SK-N-SH (cell line): ENCODE data around the gene GNB2. TPM values are rescaled to one million over a fixed set of nuclear protein-coding genes. Genes with fewer than 3 reads are reported as not detected.

Experiments used
- CTCF ChIA-PET: fragments of 300-600, 350-600 bp; formaldehyde crosslinking; extraction: SDS; loops from one replicate; lab custom pipeline; 2021; lab: Yijun Ruan, JAX
- POLR2A ChIA-PET: fragments of 350-600 bp; sonication (Branson Sonifier 250); formaldehyde crosslinking; extraction: SDS; loops from one replicate; lab custom pipeline; 2020; ENCODE audit warnings: antibody characterized with exemption, inconsistent platforms; lab: Yijun Ruan, JAX
- DNase-seq: peaks from one replicate; pipeline ENCODE4 v3.0.0; 2012
- H2AFZ ChIP-seq: fragments of 200-600 bp; sonication (generic); 2 replicates; pipeline ENCODE4 v1.8.1; 2016; ENCODE audit warnings: antibody characterized with exemption, mild to moderate bottlenecking, low read depth
- H3F3A ChIP-seq: fragments of 200-600 bp; sonication (generic); replicated peaks from 2 replicates; pipeline ENCODE3; 2016; ENCODE audit warnings: antibody characterized with exemption, mild to moderate bottlenecking; ENCODE audit not compliant: insufficient read depth
- H3K27ac ChIP-seq, 2 experiments: fragments of 200-500 bp in 1 of 2; fragments of 200-600 bp in 1 of 2; sonication (Bioruptor generic) in 1 of 2; sonication (generic), shearing (Covaris generic) in 1 of 2; 2 replicates each; pipeline versions ENCODE4 v1.5.1 to v1.6.1; 2014 to 2016; ENCODE audit warnings: low read depth in 2 of 2, inconsistent platforms in 1 of 2, low read length in 1 of 2, mild to moderate bottlenecking in 1 of 2, mixed read lengths in 1 of 2
- H3K27me3 ChIP-seq: fragments of 200-600 bp; sonication (generic), shearing (Covaris generic); 2 replicates; pipeline ENCODE4 v1.6.1; 2016; ENCODE audit warnings: mixed run types; ENCODE audit not compliant: insufficient read depth
- H3K36me3 ChIP-seq, 2 experiments: fragments of 200-500 bp in 1 of 2; fragments of 200-600 bp in 1 of 2; sonication (Bioruptor generic) in 1 of 2; sonication (generic) in 1 of 2; replicated peaks in 1 of 2; 2 replicates each; pipeline versions ENCODE3 to v1.5.1; 2014 to 2016; ENCODE audit warnings: low read length in 1 of 2, mild to moderate bottlenecking in 1 of 2; ENCODE audit not compliant: insufficient read depth in 2 of 2, control insufficient read depth in 1 of 2
- H3K4me1 ChIP-seq, 2 experiments: fragments of 200-500 bp in 1 of 2; fragments of 200-600 bp in 1 of 2; sonication (Bioruptor generic) in 1 of 2; sonication (generic), shearing (Covaris generic) in 1 of 2; 2 replicates each; pipeline versions ENCODE4 v1.5.1 to v1.6.1; 2014 to 2016; ENCODE audit warnings: low read depth in 1 of 2, low read length in 1 of 2, mixed run types in 1 of 2; ENCODE audit not compliant: insufficient read depth in 2 of 2, control insufficient read depth in 1 of 2
- H3K4me2 ChIP-seq: fragments of 200-600 bp; sonication (generic), shearing (Covaris generic); 2 replicates; pipeline ENCODE4 v1.6.1; 2017; ENCODE audit warnings: mixed run types
- H3K4me3 ChIP-seq, 2 experiments: fragments of 200-500 bp in 1 of 2; fragments of 200-600 bp in 1 of 2; sonication (Bioruptor generic) in 1 of 2; sonication (generic), shearing (Covaris generic) in 1 of 2; 2 replicates each; pipeline versions ENCODE4 v1.5.1 to v1.8.1; 2014 to 2016; ENCODE audit warnings: low read depth in 2 of 2, inconsistent platforms in 1 of 2, low read length in 1 of 2, mild to moderate bottlenecking in 1 of 2, mixed read lengths in 1 of 2, moderate library complexity in 1 of 2
- H3K79me2 ChIP-seq: fragments of 200-600 bp; sonication (generic); 2 replicates; pipeline ENCODE4 v1.8.1; 2017; ENCODE audit warnings: mild to moderate bottlenecking; ENCODE audit not compliant: insufficient read depth
- H3K9ac ChIP-seq: fragments of 200-600 bp; sonication (generic); 2 replicates; pipeline ENCODE4 v1.6.1; 2017; ENCODE audit warnings: mixed run types
- H3K9me2 ChIP-seq: fragments of 200-600 bp; sonication (generic); 2 replicates; pipeline ENCODE4 v1.6.1; 2017; ENCODE audit warnings: mixed run types
- H3K9me3 ChIP-seq: fragments of 200-600 bp; sonication (generic); 2 replicates; pipeline ENCODE4 v1.6.1; 2017; ENCODE audit warnings: mixed run types, mild to moderate bottlenecking, moderate library complexity
- H4K20me1 ChIP-seq: fragments of 200-600 bp; sonication (generic); 2 replicates; pipeline ENCODE4 v1.6.1; 2017; ENCODE audit warnings: mild to moderate bottlenecking, mixed run types; ENCODE audit not compliant: insufficient read depth
- CHD2 ChIP-seq: fragments of 150-350 bp; IDR thresholded peaks from 2 replicates; pipeline ENCODE4 v1.6.1; 2018; ENCODE audit warnings: low read length; ENCODE audit not compliant: partially characterized antibody
- ELF1 ChIP-seq: IDR thresholded peaks from 2 replicates; pipeline ENCODE4 v1.4.0; 2012
- FOSL2 ChIP-seq: IDR thresholded peaks from 2 replicates; pipeline ENCODE4 v1.4.0; 2012; ENCODE audit warnings: low read depth, mild to moderate bottlenecking, moderate library complexity, borderline replicate concordance
- FOXJ3 ChIP-seq: sonication (generic); formaldehyde crosslinking; IDR thresholded peaks from 2 replicates; pipeline ENCODE4 v1.5.1; 2020; ENCODE audit warnings: mild to moderate bottlenecking, missing genetic modification reagents
- FOXM1 ChIP-seq: IDR thresholded peaks from 2 replicates; pipeline ENCODE4 v1.4.0; 2012; ENCODE audit warnings: low read depth, mild to moderate bottlenecking
- GABPA ChIP-seq: IDR thresholded peaks from 2 replicates; pipeline ENCODE4 v1.4.0; 2012; ENCODE audit warnings: low read depth, mild to moderate bottlenecking
- GATA2 ChIP-seq: sonication (generic); formaldehyde crosslinking; IDR thresholded peaks from 2 replicates; pipeline ENCODE4 v1.5.0; 2020; ENCODE audit warnings: mild to moderate bottlenecking, missing genetic modification reagents
- JUND ChIP-seq: IDR thresholded peaks from 2 replicates; pipeline ENCODE4 v1.4.0; 2012
- MAX ChIP-seq: IDR thresholded peaks from 2 replicates; pipeline ENCODE4 v1.4.0; 2012; ENCODE audit warnings: low read depth
- MXI1 ChIP-seq: IDR thresholded peaks from 2 replicates; pipeline ENCODE4 v1.6.1; 2012; ENCODE audit warnings: mild to moderate bottlenecking, low read depth, low read length, improper control_type of control experiment
- NRF1 ChIP-seq: IDR thresholded peaks from 2 replicates; pipeline ENCODE4 v1.6.1; 2012; ENCODE audit warnings: low read depth, mild to moderate bottlenecking, low read length
- RAD21 ChIP-seq: IDR thresholded peaks from 2 replicates; pipeline ENCODE4 v1.6.1; 2012; ENCODE audit warnings: mild to moderate bottlenecking, low read length
- RCOR1 ChIP-seq: fragments of 150-350 bp; IDR thresholded peaks from 2 replicates; pipeline ENCODE4 v1.6.1; 2017; ENCODE audit warnings: antibody characterized with exemption, low read length
- RFX5 ChIP-seq: IDR thresholded peaks from 2 replicates; pipeline ENCODE4 v1.6.1; 2012; ENCODE audit warnings: mild to moderate bottlenecking, improper control_type of control experiment, low read length
- SMC3 ChIP-seq: IDR thresholded peaks from 2 replicates; pipeline ENCODE4 v1.6.1; 2012; ENCODE audit warnings: low read depth, low read length, improper control_type of control experiment
- TAF1 ChIP-seq: IDR thresholded peaks from 2 replicates; pipeline ENCODE4 v1.6.1; 2012; ENCODE audit warnings: low read depth, mild to moderate bottlenecking, low read length, moderate library complexity, borderline replicate concordance
- TCF12 ChIP-seq: IDR thresholded peaks from 2 replicates; pipeline ENCODE4 v1.4.0; 2012
- TEAD4 ChIP-seq: IDR thresholded peaks from 2 replicates; pipeline ENCODE4 v1.4.0; 2012; ENCODE audit warnings: mild to moderate bottlenecking, borderline replicate concordance; ENCODE audit not compliant: insufficient read depth
- YY1 ChIP-seq: IDR thresholded peaks from 2 replicates; pipeline ENCODE4 v1.4.0; 2012; ENCODE audit warnings: low read depth, mild to moderate bottlenecking
- WGBS: methylation state at CpG from one replicate; pipeline ENCODE4 v1.1.6; 2017; ENCODE audit warnings: low lambda C conversion rate; 5-methylcytosine and 5-hydroxymethylcytosine counted together
- polyA plus RNA-seq, 3 experiments: library from polyadenylated mRNA; depleted of rRNA; stranded (reverse); fragments of >200 nt; gene quantifications; 2 replicates each; pipeline ENCODE4 v1.2.3, GENCODE V29; 2012
- TF ChIP-seq, protein P1 (sequence below): fragments of 150-350 bp; IDR thresholded peaks from 2 replicates; pipeline ENCODE4 v1.6.1; 2017; ENCODE audit warnings: antibody characterized with exemption, low read length, low read depth, borderline replicate concordance

Gene GNB2
- polyA plus RNA-seq, 1 of the 3 experiments (the other 2 are of a cell fraction): 398 TPM

- POLR2A ChIA-PET: interaction anchor here (0.7 to 1.9 kb wide), 7 partner anchors 9 to 105 kb away, joined by 3 to 9 read pairs (median 4); partner anchors contain the start of genes MOSPD3 and PCOLCE
- 93% methylated on average over 18 of the region's 28 CpGs for WGBS
- Histone ChIP-seq H3K9ac (no peak overlapping the region), H4K20me1 (peaks cover 35% of the 10 kb centered on the region), H2AFZ (no peak overlapping the region), H3K4me1 (peaks cover 0 to 20% of the 10 kb centered on the region in 2 experiments; a peak in 1 of 4 replicates), H3K9me2 (no peaks in the 10 kb centered on the region), H3K4me2 (no peak overlapping the region), H3K36me3 (peaks cover 31 to 99% of the 10 kb centered on the region in 2 experiments), H3K4me3 (no peak overlapping the region), H3K27ac (no peak overlapping the region), H3K79me2 (peaks cover 5% of the 10 kb centered on the region), H3K9me3 (no peaks in the 10 kb centered on the region), H3K27me3 (no peaks in the 10 kb centered on the region), H3F3A (peaks cover 42% of the 10 kb centered on the region)
- TF ChIP-seq MXI1 (no peak), TEAD4 (no peak)
- peak; percentile 60 for DNase-seq
- CTCF ChIA-PET: interaction anchor here (0.9 to 10.5 kb wide), 8 partner anchors 10 to 169 kb away, joined by 3 to 227 read pairs (median 6); partner anchors contain the start of genes GIGYF1, MOSPD3, POP7 and SLC12A9
Measured at GRCh38 chr7:100682991-100683658, 9.6 kb downstream of the GNB2 start.

DNA sequence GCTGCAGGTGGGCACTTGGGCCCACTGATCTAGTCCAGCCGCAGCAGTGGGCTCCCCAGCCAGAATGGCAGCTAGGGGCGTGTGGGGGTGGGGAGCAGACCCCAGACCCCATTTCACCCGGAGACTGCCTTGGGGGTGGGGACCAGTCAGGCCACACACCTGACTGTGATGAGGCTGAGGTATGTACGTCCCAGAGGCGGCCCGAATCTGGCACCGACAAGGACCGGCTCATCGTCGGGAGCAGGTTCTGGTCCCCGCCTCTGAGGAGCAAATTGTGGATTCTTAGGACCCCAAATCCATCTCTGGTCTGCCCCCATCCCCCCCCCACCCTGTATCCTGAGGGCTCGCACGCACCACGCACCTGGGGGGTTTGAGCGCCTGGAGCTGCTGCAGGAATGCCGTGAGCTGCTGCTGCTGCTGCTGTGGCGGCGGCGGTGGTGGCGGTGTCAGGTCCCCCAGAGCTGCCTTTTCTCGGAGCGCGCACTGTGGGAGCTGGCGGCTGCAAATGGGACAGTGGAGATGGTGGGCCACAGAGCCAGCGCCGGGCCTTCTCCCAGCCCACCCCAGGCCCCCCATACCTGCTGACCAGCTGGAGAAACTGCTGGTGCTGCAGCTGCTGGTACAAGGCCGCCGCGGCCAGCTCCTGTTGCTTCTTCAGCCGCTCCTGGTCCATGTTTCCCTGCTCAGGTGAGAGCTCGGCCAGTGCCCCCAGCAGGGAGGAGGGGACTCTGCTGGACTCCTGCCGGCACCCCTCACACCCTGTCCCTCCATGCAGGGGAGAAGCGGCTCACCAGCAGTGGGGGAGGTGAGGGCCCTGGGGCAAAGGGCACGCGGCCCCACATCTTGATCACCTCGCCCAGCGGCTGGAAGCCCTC is 10.4 kb downstream of the GNB2 start:
- Histone ChIP-seq H3K4me3 (no peak overlapping the region), H2AFZ (no peak overlapping the region), H3K79me2 (peaks cover 12% of the 10 kb centered on the region), H3K4me2 (no peak overlapping the region), H4K20me1 (peaks cover 34% of the 10 kb centered on the region), H3K27ac (no peak overlapping the region), H3K9me3 (no peaks in the 10 kb centered on the region), H3K4me1 (peaks cover 0 to 12% of the 10 kb centered on the region in 2 experiments; a peak in 1 of 4 replicates), H3F3A (peaks cover 37% of the 10 kb centered on the region), H3K9me2 (no peaks in the 10 kb centered on the region), H3K36me3 (peaks cover 30 to 99% of the 10 kb centered on the region in 2 experiments), H3K27me3 (no peaks in the 10 kb centered on the region)
- DNase-seq: peak; percentile 44
- ChIA-PET POLR2A (interaction anchor here (0.7 to 1.8 kb wide), 4 partner anchors 9 to 105 kb away, joined by 3 to 9 read pairs (median 4); no protein-coding TSS in a partner anchor), CTCF (interaction anchor here (0.9 to 10.5 kb wide), 9 partner anchors 9 to 169 kb away, joined by 3 to 227 read pairs (median 5); partner anchors contain the start of genes GIGYF1, MOSPD3, POP7 and SLC12A9)
- WGBS: 96% methylated on average over 29 of the region's 37 CpGs
- TF ChIP-seq YY1: no peak
- TF ChIP-seq, all 33 proteins: peak for 0
- no peak overlapping the region for H3K9ac ChIP-seq

DNA sequence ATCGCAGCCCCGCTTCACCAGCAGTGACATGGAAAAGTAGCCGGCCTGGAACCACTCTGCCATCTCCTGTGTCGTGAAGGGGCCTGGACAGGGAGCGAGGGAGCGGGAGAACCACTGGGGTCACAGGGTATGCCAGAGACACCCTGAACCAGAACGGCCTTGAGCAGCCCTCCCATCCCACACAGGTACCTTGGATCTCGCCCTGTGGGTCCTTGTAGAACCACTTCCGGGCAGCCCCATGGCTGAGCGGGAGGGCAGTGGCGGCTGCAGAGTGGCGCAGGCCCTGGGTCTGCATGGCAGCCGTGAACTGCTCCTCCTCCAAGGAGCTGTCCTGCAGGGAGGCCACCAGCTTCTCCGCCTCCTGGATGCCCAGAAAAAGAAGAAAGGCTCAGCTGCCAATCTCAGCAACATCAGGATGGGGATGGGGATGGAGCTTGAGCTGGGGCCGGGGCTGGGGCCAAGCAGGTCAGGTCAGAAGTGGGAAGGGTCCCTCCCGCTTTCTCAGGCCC is 11.0 kb downstream of the GNB2 start:
- no peaks in the 10 kb centered on the region for H3K9me2 ChIP-seq
- 95% methylated on average over 16 of the region's 16 CpGs for WGBS
- H3K4me1 ChIP-seq: peaks cover 0 to 5% of the 10 kb centered on the region in 2 experiments; a peak in 1 of 4 replicates
- H3K4me3 ChIP-seq: no peak overlapping the region
- DNase-seq: no peak
- H3K36me3 ChIP-seq: peaks cover 25 to 97% of the 10 kb centered on the region in 2 experiments
- H4K20me1 ChIP-seq: peaks cover 34% of the 10 kb centered on the region
- H3K79me2 ChIP-seq: peaks cover 19% of the 10 kb centered on the region
- no peak overlapping the region for H3K4me2 ChIP-seq
- H3K9me3 ChIP-seq: no peaks in the 10 kb centered on the region
- H3K27me3 ChIP-seq: no peaks in the 10 kb centered on the region
- H3K27ac ChIP-seq: no peak overlapping the region; a peak in 1 of 4 replicates
- H2AFZ ChIP-seq: no peak overlapping the region
- ChIA-PET CTCF (interaction anchor here (0.7 to 10.5 kb wide), 8 partner anchors 8 to 202 kb away, joined by 3 to 227 read pairs (median 5); partner anchors contain the start of genes GIGYF1, MOSPD3 and POP7), POLR2A (no interaction called here)
- H3K9ac ChIP-seq: no peak overlapping the region
- peaks cover 30% of the 10 kb centered on the region for H3F3A ChIP-seq
- TF ChIP-seq NRF1 (no peak), ELF1 (no peak), FOXM1 (no peak), RAD21 (no peak), FOSL2 (no peak), TCF12 (no peak), GABPA (no peak), TAF1 (no peak), YY1 (no peak), JUND (no peak), GATA2 (CRISPR knock-in tag) (no peak), SMC3 (no peak), CHD2 (no peak), FOXJ3 (CRISPR knock-in tag) (no peak), RFX5 (no peak), RCOR1 (no peak), MAX (no peak)
- TF ChIP-seq, protein P1, sequence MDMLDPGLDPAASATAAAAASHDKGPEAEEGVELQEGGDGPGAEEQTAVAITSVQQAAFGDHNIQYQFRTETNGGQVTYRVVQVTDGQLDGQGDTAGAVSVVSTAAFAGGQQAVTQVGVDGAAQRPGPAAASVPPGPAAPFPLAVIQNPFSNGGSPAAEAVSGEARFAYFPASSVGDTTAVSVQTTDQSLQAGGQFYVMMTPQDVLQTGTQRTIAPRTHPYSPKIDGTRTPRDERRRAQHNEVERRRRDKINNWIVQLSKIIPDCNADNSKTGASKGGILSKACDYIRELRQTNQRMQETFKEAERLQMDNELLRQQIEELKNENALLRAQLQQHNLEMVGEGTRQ: no peak
